Neural crest cell (in vitro differentiated cells): Measurements from ENCODE around the gene ERBB2. TPM values are rescaled to one million over a fixed set of nuclear protein-coding genes. Genes with fewer than 3 reads are reported as not detected.
"Not testable (repeated sequence)": the region's sequence is repeated elsewhere in the genome, so short reads cannot be mapped to it uniquely, and the experiment has no call there.

Experiments
- DNase-seq: peaks from one replicate; pipeline ENCODE4 v3.0.0; 2021; ENCODE audit warnings: low read depth, mixed read lengths, low spot score
- H3K27ac Mint-ChIP-seq: one replicate; pipeline ENCODE4 v1.8.0; 2021; ENCODE audit warnings: mild to moderate bottlenecking, mixed read lengths; ENCODE audit not compliant: unreplicated experiment
- H3K27me3 Mint-ChIP-seq: 2 replicates; pipeline ENCODE4 v1.8.0; 2021; ENCODE audit warnings: low read depth, mild to moderate bottlenecking, mixed read lengths
- H3K36me3 Mint-ChIP-seq: 2 replicates; pipeline ENCODE4 v1.8.0; 2021; ENCODE audit warnings: low read depth, mild to moderate bottlenecking, mixed read lengths
- H3K4me1 Mint-ChIP-seq: 2 replicates; pipeline ENCODE4 v1.8.0; 2021; ENCODE audit warnings: mixed read lengths
- H3K4me3 Mint-ChIP-seq: one replicate; pipeline ENCODE4 v1.8.0; 2021; ENCODE audit warnings: mild to moderate bottlenecking, mixed read lengths
- H3K9me3 Mint-ChIP-seq: 2 replicates; pipeline ENCODE4 v1.8.0; 2021; ENCODE audit warnings: mixed read lengths
- CTCF ChIP-seq: fragments of 200-600 bp; sonication (generic); conservative IDR thresholded peaks from 2 replicates; pipeline ENCODE4 v1.5.0; 2021; ENCODE audit warnings: antibody characterized with exemption, mild to moderate bottlenecking
- total RNA-seq: library from RNA; stranded (reverse); gene quantifications from 2 replicates; pipeline ENCODE4 v1.2.1, GENCODE V29; 2021

Gene ERBB2
- total RNA-seq, 1 donor from 2014 or later: 78.4 TPM

- no peak for TF ChIP-seq CTCF
- Mint-ChIP-seq H3K36me3 (peaks cover 3% of the 10 kb centered on the region), H3K4me3 (no peak overlapping the region)
Observed at GRCh38 chr17:39717660-39718059, 17.8 kb downstream of the ERBB2 start.

GRCh38 chr17:39719563-39720355 lies 19.9 kb downstream of the ERBB2 start:
- no peaks in the 10 kb centered on the region for H3K27me3 Mint-ChIP-seq
- no peak for TF ChIP-seq CTCF
- H3K4me1 Mint-ChIP-seq: no peaks in the 10 kb centered on the region
- DNase-seq: no peak
- H3K9me3 Mint-ChIP-seq: no peaks in the 10 kb centered on the region
- H3K27ac Mint-ChIP-seq: no peak overlapping the region
- H3K36me3 Mint-ChIP-seq: peaks cover 3% of the 10 kb centered on the region
- no peak overlapping the region for H3K4me3 Mint-ChIP-seq

More at GRCh38 chr17:39717660-39718059, 17.8 kb downstream of the ERBB2 start:
- H3K27me3 Mint-ChIP-seq: no peaks in the 10 kb centered on the region
- no peaks in the 10 kb centered on the region for H3K9me3 Mint-ChIP-seq
- H3K27ac Mint-ChIP-seq: no peak overlapping the region
- DNase-seq: no peak
- H3K4me1 Mint-ChIP-seq: no peaks in the 10 kb centered on the region

GRCh38 chr17:39722104-39722503 lies 22.2 kb downstream of the ERBB2 start:
- H3K27me3 Mint-ChIP-seq: no peaks in the 10 kb centered on the region
- peaks cover 3% of the 10 kb centered on the region for H3K36me3 Mint-ChIP-seq

GRCh38 chr17:39722965-39723848 lies 23.3 kb downstream of the ERBB2 start:
- Mint-ChIP-seq H3K9me3 (no peaks in the 10 kb centered on the region), H3K27me3 (no peaks in the 10 kb centered on the region), H3K27ac (no peak overlapping the region), H3K4me1 (no peaks in the 10 kb centered on the region), H3K4me3 (no peak overlapping the region), H3K36me3 (peaks cover 3% of the 10 kb centered on the region)
- no peak for DNase-seq
- no peak for TF ChIP-seq CTCF

More at GRCh38 chr17:39722104-39722503, 22.2 kb downstream of the ERBB2 start:
- no peak for TF ChIP-seq CTCF
- Mint-ChIP-seq H3K27ac (no peak overlapping the region), H3K9me3 (no peaks in the 10 kb centered on the region), H3K4me1 (no peaks in the 10 kb centered on the region), H3K4me3 (no peak overlapping the region)
- DNase-seq: no peak

GRCh38 chr17:39724731-39725130 lies 24.9 kb downstream of the ERBB2 start:
- TF ChIP-seq CTCF: no peak
- no peak overlapping the region for H3K4me3 Mint-ChIP-seq
- peaks cover 4% of the 10 kb centered on the region for H3K4me1 Mint-ChIP-seq
- H3K9me3 Mint-ChIP-seq: no peaks in the 10 kb centered on the region
- DNase-seq: no peak
- H3K36me3 Mint-ChIP-seq: peaks cover 3% of the 10 kb centered on the region
- no peak overlapping the region for H3K27ac Mint-ChIP-seq
- no peaks in the 10 kb centered on the region for H3K27me3 Mint-ChIP-seq

GRCh38 chr17:39725923-39726322 lies 26.1 kb downstream of the ERBB2 start:
- peak overlapping the region; percentile 51 for H3K4me3 Mint-ChIP-seq
- not testable (repeated sequence) for H3K4me1 Mint-ChIP-seq, DNase-seq, H3K27ac Mint-ChIP-seq, H3K36me3 Mint-ChIP-seq, H3K27me3 Mint-ChIP-seq, H3K9me3 Mint-ChIP-seq
